Measurements from ENCODE around the gene VAMP1. TPM values are rescaled to one million over a fixed set of nuclear protein-coding genes. Genes with fewer than 3 reads are reported as not detected.

Gene VAMP1
- total and polyA plus RNA-seq, 9 of the 15 experiments (the other 6 are each of a cell fraction or from before 2014, with no cell fraction given) = 0.76 to 13.2 (median 4.2) TPM

GRCh38 chr12:6424866-6425265 is 45.6 kb downstream of the VAMP1 start (continued):
- no peak for TF ChIP-seq MYC (IDR thresholded peaks at IDR 0.05; ENCODE audit: low read depth, low read length)
- TF ChIP-seq MYC (CRISPR knock-in tag; IDR thresholded peaks at IDR 0.05; ENCODE audit: borderline replicate concordance, low read depth) = no peak
- no peak for TF ChIP-seq ZNF263 (CRISPR knock-in tag; IDR thresholded peaks at IDR 0.05; ENCODE audit: borderline replicate concordance)
- peak; percentile 33; the same call in 1 of the 2 replicates for TF ChIP-seq ARID1B (IDR thresholded peaks at IDR 0.05)
- TF ChIP-seq KDM1A (IDR thresholded peaks at IDR 0.05) = 0 out of 4 replicates have a peak, but pooled peaks of 1 of the 2 experiments have one; percentile 23
- TF ChIP-seq EP300 (IDR thresholded peaks at IDR 0.05; ENCODE audit: low read length) = 0 out of 2 replicates have a peak, but pooled peaks have one; percentile 5
- TF ChIP-seq U2AF2 (optimal IDR thresholded peaks at IDR 0.05; ENCODE audit: low read depth, low read length) = no peak
- TF ChIP-seq NRF1 (conservative IDR thresholded peaks at IDR 0.05 in 1 of 2, IDR thresholded peaks at IDR 0.05 in 1 of 2) = 0 out of 4 replicates have a peak, but pooled peaks of 1 of the 2 experiments have one; percentile 13
- TF ChIP-seq MIER1 (IDR thresholded peaks at IDR 0.05; ENCODE audit: low read depth) = no peak
- no peak for TF ChIP-seq DIDO1 (tag; IDR thresholded peaks at IDR 0.05; ENCODE audit: low read depth)
- no peak for TF ChIP-seq ESRRA (IDR thresholded peaks at IDR 0.05; ENCODE audit: borderline replicate concordance, low read depth)
- TF ChIP-seq DLX4 (CRISPR knock-in tag; IDR thresholded peaks at IDR 0.05) = no peak
- TF ChIP-seq ILF3 (IDR thresholded peaks at IDR 0.05; ENCODE audit: borderline replicate concordance) = no peak
- TF ChIP-seq ZNF77 (CRISPR knock-in tag; IDR thresholded peaks at IDR 0.05) = no peak
- TF ChIP-seq SNIP1 (IDR thresholded peaks at IDR 0.05; ENCODE audit: low read depth) = no peak
- TF ChIP-seq MEF2D (tag; conservative IDR thresholded peaks at IDR 0.05; ENCODE audit: low read depth) = no peak
- peak; percentile 44 for TF ChIP-seq TEAD4 (IDR thresholded peaks at IDR 0.05; ENCODE audit: low read length)
- TF ChIP-seq TEAD4 (CRISPR knock-in tag; IDR thresholded peaks at IDR 0.05; ENCODE audit: borderline replicate concordance) = no peak
- TF ChIP-seq HMG20A (CRISPR knock-in tag; conservative IDR thresholded peaks at IDR 0.05) = no peak
- TF ChIP-seq CSDE1 (IDR thresholded peaks at IDR 0.05) = no peak
- TF ChIP-seq NEUROD1 (IDR thresholded peaks at IDR 0.05; ENCODE audit: borderline replicate concordance, low read depth, low read length, partially characterized antibody) = no peak
- no peak for TF ChIP-seq BRD4 (IDR thresholded peaks at IDR 0.05)
- TF ChIP-seq MAX (CRISPR knock-in tag; IDR thresholded peaks at IDR 0.05) = no peak
- TF ChIP-seq KDM5B (IDR thresholded peaks at IDR 0.05; ENCODE audit: insufficient replicate concordance, low read depth, low read length) = no peak
- no peak for TF ChIP-seq HSF4 (CRISPR knock-in tag; IDR thresholded peaks at IDR 0.05; ENCODE audit: borderline replicate concordance)
- no peak for TF ChIP-seq HMGN3 (IDR thresholded peaks at IDR 0.05; ENCODE audit: borderline replicate concordance, extremely low read depth, insufficient read length, low read depth, low read length)
- peak in 1 of 2 experiments; percentile 33; a peak in 1 of 4 replicates for TF ChIP-seq RCOR1 (IDR thresholded peaks at IDR 0.05; ENCODE audit: borderline replicate concordance in 1 of 2, low read depth in 2 of 2, low read length in 2 of 2)
- no peak for TF ChIP-seq HBP1 (CRISPR knock-in tag; IDR thresholded peaks at IDR 0.05)
- TF ChIP-seq CBFA2T3 (IDR thresholded peaks at IDR 0.05) = peak; percentile 58
